Endothelial cell of umbilical vein (primary cell): ENCODE data around the gene SRCAP.

ENCODE experiments used
- EZH2 ChIP-seq: IDR thresholded peaks from 2 replicates; pipeline ENCODE4 v1.6.1; 2012; ENCODE audit warnings: borderline replicate concordance, low read depth, mild to moderate bottlenecking, moderate library complexity, low read length, inconsistent platforms; ENCODE audit not compliant: severe bottlenecking
- POLR2AphosphoS5 ChIP-seq: IDR thresholded peaks from 2 replicates; pipeline ENCODE4 v1.6.1; 2012; ENCODE audit warnings: low read depth, mild to moderate bottlenecking, control low read depth, low read length, moderate library complexity; ENCODE audit not compliant: insufficient read depth
- TF ChIP-seq, protein P1 (sequence below), 2 donors: IDR thresholded peaks; 1 replicate in 1 of 2; 2 replicates in 1 of 2; pipeline ENCODE4 v1.5.1; 2011; ENCODE audit warnings: low read length in 2 of 2, mild to moderate bottlenecking in 2 of 2, moderate library complexity in 2 of 2, control low read depth in 1 of 2, inconsistent platforms in 1 of 2, low read depth in 1 of 2; ENCODE audit not compliant: insufficient read depth in 1 of 2; ENCODE audit errors: extremely low read depth in 1 of 2
- TF ChIP-seq, protein P2 (sequence below): IDR thresholded peaks from 2 replicates; pipeline ENCODE4 v1.6.1; 2011; ENCODE audit not compliant: insufficient read depth, insufficient read length

DNA sequence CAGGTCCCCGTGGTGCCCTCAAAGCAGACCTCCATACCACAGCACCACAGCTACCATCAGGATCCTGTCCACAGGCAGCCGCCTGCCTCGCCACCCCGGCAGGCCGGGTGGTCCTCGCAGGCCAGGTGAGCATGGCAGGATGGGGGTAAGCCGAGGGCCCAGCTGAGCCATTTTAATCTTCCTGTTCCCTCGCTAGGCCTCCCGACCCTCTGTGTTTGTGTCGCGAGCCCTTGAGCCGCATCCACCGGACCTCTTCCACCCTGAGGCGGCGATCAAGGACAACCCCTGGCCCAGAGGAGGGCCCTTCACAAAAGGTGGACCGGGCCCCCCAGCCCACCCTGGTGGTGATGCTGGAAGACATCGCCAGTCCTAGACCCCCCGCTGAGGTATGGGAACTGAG is 46.3 kb upstream of the SRCAP start:
- TF ChIP-seq, protein P1, sequence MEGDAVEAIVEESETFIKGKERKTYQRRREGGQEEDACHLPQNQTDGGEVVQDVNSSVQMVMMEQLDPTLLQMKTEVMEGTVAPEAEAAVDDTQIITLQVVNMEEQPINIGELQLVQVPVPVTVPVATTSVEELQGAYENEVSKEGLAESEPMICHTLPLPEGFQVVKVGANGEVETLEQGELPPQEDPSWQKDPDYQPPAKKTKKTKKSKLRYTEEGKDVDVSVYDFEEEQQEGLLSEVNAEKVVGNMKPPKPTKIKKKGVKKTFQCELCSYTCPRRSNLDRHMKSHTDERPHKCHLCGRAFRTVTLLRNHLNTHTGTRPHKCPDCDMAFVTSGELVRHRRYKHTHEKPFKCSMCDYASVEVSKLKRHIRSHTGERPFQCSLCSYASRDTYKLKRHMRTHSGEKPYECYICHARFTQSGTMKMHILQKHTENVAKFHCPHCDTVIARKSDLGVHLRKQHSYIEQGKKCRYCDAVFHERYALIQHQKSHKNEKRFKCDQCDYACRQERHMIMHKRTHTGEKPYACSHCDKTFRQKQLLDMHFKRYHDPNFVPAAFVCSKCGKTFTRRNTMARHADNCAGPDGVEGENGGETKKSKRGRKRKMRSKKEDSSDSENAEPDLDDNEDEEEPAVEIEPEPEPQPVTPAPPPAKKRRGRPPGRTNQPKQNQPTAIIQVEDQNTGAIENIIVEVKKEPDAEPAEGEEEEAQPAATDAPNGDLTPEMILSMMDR (IDR thresholded peaks at IDR 0.05; ENCODE audit: extremely low read depth in 1 of 2, insufficient read depth in 1 of 2, low read depth in 1 of 2, low read length in 2 of 2), result no peak
- TF ChIP-seq EZH2 (no peak), POLR2AphosphoS5 (no peak)
- TF ChIP-seq, protein P2, sequence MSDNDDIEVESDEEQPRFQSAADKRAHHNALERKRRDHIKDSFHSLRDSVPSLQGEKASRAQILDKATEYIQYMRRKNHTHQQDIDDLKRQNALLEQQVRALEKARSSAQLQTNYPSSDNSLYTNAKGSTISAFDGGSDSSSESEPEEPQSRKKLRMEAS, result no peak
